Transverse colon (tissue), 4 donors: Measurements from ENCODE around the gene FNDC3B.

ENCODE experiments used
- EP300 ChIP-seq: sonication (generic); formaldehyde crosslinking; IDR thresholded peaks from one replicate; pipeline ENCODE4 v1.6.1; 2017; ENCODE audit warnings: antibody characterized with exemption, low read depth
- POLR2A ChIP-seq: fragments of 450-650 bp; IDR thresholded peaks from one replicate; pipeline ENCODE4 v1.6.1; 2016; ENCODE audit warnings: antibody characterized with exemption, mild to moderate bottlenecking, moderate library complexity
- POLR2AphosphoS5 ChIP-seq, 3 donors: sonication (generic); formaldehyde crosslinking; IDR thresholded peaks; one replicate each; pipeline ENCODE4 v1.6.1; 2016; ENCODE audit warnings: antibody characterized with exemption in 3 of 3
- TF ChIP-seq, protein P1 (sequence below), 5 experiments: fragments of 200-600 bp in 3 of 5; fragments of 450-650 bp in 2 of 5; sonication (generic) in 3 of 5; IDR thresholded peaks; 1 replicate in 2 of 5; 2 replicates in 3 of 5; pipeline ENCODE4 v1.5.1; 2016 to 2017; ENCODE audit warnings: antibody characterized with exemption in 5 of 5, inconsistent platforms in 3 of 5, mild to moderate bottlenecking in 2 of 5, moderate library complexity in 1 of 5

DNA sequence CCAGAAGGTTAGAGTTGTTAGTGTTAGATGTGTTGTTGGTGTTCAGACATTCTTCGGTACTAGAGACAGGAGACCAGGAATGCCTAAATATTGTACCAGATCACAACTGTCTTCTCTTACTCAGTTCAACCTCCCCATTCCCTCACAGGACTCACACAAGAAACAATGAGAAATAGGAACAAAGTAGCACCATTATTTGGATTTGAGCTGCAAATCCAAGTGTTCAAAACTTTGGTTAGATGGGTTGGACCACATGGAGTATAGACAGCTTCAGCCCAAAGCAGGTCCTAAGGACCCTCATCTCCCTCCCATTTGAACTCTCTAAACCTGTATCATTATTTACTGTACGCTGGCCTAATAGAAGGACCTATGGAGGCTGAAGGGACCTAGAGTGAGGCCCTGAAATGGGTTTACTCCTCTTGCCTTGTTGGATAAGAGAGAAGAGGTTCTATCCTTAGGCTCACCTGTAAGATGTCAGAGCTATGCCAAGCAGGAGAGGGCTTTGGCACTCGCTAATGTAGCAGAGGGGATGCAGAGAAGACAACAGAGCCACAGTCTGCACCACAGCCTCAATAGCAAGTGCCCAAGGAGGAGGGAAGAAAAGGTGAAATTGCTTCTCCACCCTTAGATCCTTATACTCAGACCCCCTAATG lies 70.9 kb downstream of the FNDC3B start:
- TF ChIP-seq, protein P1, sequence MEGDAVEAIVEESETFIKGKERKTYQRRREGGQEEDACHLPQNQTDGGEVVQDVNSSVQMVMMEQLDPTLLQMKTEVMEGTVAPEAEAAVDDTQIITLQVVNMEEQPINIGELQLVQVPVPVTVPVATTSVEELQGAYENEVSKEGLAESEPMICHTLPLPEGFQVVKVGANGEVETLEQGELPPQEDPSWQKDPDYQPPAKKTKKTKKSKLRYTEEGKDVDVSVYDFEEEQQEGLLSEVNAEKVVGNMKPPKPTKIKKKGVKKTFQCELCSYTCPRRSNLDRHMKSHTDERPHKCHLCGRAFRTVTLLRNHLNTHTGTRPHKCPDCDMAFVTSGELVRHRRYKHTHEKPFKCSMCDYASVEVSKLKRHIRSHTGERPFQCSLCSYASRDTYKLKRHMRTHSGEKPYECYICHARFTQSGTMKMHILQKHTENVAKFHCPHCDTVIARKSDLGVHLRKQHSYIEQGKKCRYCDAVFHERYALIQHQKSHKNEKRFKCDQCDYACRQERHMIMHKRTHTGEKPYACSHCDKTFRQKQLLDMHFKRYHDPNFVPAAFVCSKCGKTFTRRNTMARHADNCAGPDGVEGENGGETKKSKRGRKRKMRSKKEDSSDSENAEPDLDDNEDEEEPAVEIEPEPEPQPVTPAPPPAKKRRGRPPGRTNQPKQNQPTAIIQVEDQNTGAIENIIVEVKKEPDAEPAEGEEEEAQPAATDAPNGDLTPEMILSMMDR (IDR thresholded peaks at IDR 0.05) = no peak
- TF ChIP-seq POLR2A = no peak
- no peak for TF ChIP-seq POLR2AphosphoS5 (IDR thresholded peaks at IDR 0.05)
- no peak for TF ChIP-seq EP300
